MCF 10A (cell line): ENCODE measurements around the gene TANC1. TPM values are rescaled to one million over a fixed set of nuclear protein-coding genes. Genes with fewer than 3 reads are reported as not detected.

Experiments
- BruUV-seq: library from RNA; stranded (reverse); fragments of 400-500 nt; replicated peaks from 2 replicates; lab custom pipeline; 2021; lab: Mats Ljungman, UMichigan
- CTCF ChIA-PET: fragments of 300-600 bp; sonication (Branson Sonifier 250); formaldehyde crosslinking; extraction: SDS; loops from one replicate; lab custom pipeline; 2021; ENCODE audit warnings: antibody characterized with exemption, inconsistent platforms; lab: Yijun Ruan, JAX
- POLR2A ChIA-PET: fragments of 300-600, 350-650 bp; sonication (Branson Sonifier 250); formaldehyde crosslinking; extraction: SDS; loops from one replicate; lab custom pipeline; 2020; ENCODE audit warnings: antibody characterized with exemption, inconsistent platforms; lab: Yijun Ruan, JAX
- DNase-seq: peaks from one replicate; pipeline ENCODE4 v3.0.0-alpha.2; 2018; ENCODE audit not compliant: unreplicated experiment
- H3K27ac Mint-ChIP-seq: one replicate; pipeline ENCODE4 v1.8.0; 2022; ENCODE audit warnings: mild to moderate bottlenecking, low read depth, mixed read lengths; ENCODE audit not compliant: unreplicated experiment
- H3K27me3 Mint-ChIP-seq: one replicate; pipeline ENCODE4 v1.8.0; 2022; ENCODE audit warnings: mixed read lengths; ENCODE audit not compliant: insufficient read depth, unreplicated experiment
- H3K36me3 Mint-ChIP-seq: one replicate; pipeline ENCODE4 v1.8.0; 2022; ENCODE audit warnings: mild to moderate bottlenecking, moderate library complexity, mixed read lengths; ENCODE audit not compliant: insufficient read depth, unreplicated experiment
- H3K4me1 Mint-ChIP-seq: one replicate; pipeline ENCODE4 v1.8.0; 2022; ENCODE audit warnings: mixed read lengths; ENCODE audit not compliant: insufficient read depth, unreplicated experiment
- H3K4me3 Mint-ChIP-seq: one replicate; pipeline ENCODE4 v1.8.0; 2022; ENCODE audit warnings: mild to moderate bottlenecking, moderate library complexity, mixed read lengths; ENCODE audit not compliant: unreplicated experiment
- H3K9me3 Mint-ChIP-seq: one replicate; pipeline ENCODE4 v1.8.0; 2022; ENCODE audit warnings: mixed read lengths; ENCODE audit not compliant: unreplicated experiment
- intact Hi-C: fragments of 100-400 bp; cut with micrococcal nuclease; formaldehyde crosslinking; loops from 2 replicates; pipeline ENCODE4 v1.14.1; 2022
- total RNA-seq: library from RNA; stranded (reverse); gene quantifications from 2 replicates; pipeline ENCODE4 v1.2.3, GENCODE V29; 2022
- TF ChIP-seq, protein P1 (sequence below): fragments of 200-600 bp; IDR thresholded peaks from one replicate; pipeline ENCODE4 v1.8.0; 2022; ENCODE audit warnings: antibody characterized with exemption, mild to moderate bottlenecking; ENCODE audit not compliant: unreplicated experiment

TANC1 gene
- total RNA-seq, 1 experiment from 2014 or later, result 35.3 TPM

DNA sequence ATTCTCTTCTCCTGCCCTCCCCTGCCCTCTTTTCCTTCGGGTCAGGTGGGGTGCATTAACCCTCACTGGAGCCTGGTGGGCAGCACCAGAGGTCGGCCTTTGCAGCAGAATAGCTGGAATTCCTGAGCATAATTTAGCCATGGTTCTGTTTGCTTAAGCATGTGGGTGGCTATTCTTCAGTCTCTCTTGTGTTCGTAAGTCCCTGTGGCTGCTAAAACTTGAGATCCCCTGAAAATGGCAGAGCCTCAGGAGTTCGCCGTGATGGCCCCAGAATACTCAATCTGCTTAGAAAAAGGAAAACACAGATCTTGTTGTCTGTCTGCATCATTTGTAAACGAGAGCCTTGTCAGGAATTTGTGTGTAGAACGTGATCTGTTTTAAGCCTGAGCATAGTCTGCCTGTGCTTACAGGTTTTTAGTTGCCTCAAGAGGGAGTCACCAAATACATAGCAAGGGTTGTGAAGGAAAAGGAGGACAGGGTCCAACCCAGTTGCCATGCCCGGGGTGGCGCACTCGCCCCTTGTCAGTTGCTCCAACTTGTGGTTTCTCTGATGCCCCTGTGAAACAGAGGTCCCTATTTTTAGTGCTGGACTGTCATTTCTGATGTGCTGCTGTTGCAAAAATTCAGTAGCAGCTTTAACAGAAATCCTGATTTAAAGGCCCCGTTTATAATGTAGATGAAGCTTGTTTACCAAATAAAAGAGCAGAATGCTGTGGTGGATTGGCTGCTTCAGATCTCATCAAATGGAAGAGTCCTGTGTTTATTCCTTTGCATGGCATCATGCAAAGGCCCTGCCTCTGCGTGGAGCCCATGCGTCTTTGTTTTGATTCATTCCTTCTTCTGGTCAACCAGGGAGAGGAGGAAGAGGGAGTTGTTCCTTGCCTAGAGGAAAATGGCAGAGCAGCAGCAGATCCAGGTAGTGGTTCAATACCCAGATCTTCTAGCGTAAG is 243.3 kb downstream of the TANC1 start:
- no peak overlapping the region for H3K27ac Mint-ChIP-seq
- H3K27me3 Mint-ChIP-seq, result no peaks in the 10 kb centered on the region
- no peak for DNase-seq
- no peaks in the 10 kb centered on the region for H3K9me3 Mint-ChIP-seq
- TF ChIP-seq, protein P1, sequence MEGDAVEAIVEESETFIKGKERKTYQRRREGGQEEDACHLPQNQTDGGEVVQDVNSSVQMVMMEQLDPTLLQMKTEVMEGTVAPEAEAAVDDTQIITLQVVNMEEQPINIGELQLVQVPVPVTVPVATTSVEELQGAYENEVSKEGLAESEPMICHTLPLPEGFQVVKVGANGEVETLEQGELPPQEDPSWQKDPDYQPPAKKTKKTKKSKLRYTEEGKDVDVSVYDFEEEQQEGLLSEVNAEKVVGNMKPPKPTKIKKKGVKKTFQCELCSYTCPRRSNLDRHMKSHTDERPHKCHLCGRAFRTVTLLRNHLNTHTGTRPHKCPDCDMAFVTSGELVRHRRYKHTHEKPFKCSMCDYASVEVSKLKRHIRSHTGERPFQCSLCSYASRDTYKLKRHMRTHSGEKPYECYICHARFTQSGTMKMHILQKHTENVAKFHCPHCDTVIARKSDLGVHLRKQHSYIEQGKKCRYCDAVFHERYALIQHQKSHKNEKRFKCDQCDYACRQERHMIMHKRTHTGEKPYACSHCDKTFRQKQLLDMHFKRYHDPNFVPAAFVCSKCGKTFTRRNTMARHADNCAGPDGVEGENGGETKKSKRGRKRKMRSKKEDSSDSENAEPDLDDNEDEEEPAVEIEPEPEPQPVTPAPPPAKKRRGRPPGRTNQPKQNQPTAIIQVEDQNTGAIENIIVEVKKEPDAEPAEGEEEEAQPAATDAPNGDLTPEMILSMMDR, result no peak
- H3K4me3 Mint-ChIP-seq, result no peak overlapping the region
- peaks cover 59% of the 10 kb centered on the region for H3K36me3 Mint-ChIP-seq
- intact Hi-C loops, result no loop called here
- BruUV-seq, result no TSS peak
- ChIA-PET CTCF (interaction anchor here (0.5 to 0.7 kb wide), 3 partner anchors 18 to 245 kb away, joined by 3 to 5 read pairs (median 3); no protein-coding TSS in a partner anchor), POLR2A (no interaction called here)
- H3K4me1 Mint-ChIP-seq, result no peaks in the 10 kb centered on the region

DNA sequence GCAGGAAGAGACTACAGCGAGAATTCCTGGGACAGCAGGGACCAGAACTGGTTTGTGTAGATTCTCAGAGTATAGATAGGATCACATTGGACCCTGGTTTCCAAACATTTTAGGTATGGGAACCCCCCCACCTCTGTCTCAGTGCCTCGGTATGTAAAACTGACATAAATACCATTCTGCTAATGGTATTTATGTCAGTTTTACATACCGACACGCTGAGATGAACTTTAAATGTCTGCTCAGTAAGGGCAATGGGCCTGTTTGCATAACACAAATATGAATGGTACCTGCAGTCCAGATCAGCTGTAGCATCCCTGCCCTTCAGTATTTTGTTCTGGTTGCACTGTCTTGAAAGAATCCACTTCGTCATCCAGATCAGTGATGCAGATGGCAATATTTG is 244.9 kb downstream of the TANC1 start:
- BruUV-seq, result no TSS peak
- no peaks in the 10 kb centered on the region for H3K27me3 Mint-ChIP-seq
- POLR2A ChIA-PET, result no interaction called here
- DNase-seq, result no peak
- H3K4me3 Mint-ChIP-seq, result no peak overlapping the region
- CTCF ChIA-PET, result interaction anchor here (0.5 kb wide), 1 partner anchor 243 kb away, joined by 3 read pairs; no protein-coding TSS in a partner anchor
- peaks cover 53% of the 10 kb centered on the region for H3K36me3 Mint-ChIP-seq
- TF ChIP-seq, protein P1, result no peak
- H3K27ac Mint-ChIP-seq, result no peak overlapping the region
- intact Hi-C loops, result no loop called here
- H3K9me3 Mint-ChIP-seq, result no peaks in the 10 kb centered on the region
- no peaks in the 10 kb centered on the region for H3K4me1 Mint-ChIP-seq

DNA sequence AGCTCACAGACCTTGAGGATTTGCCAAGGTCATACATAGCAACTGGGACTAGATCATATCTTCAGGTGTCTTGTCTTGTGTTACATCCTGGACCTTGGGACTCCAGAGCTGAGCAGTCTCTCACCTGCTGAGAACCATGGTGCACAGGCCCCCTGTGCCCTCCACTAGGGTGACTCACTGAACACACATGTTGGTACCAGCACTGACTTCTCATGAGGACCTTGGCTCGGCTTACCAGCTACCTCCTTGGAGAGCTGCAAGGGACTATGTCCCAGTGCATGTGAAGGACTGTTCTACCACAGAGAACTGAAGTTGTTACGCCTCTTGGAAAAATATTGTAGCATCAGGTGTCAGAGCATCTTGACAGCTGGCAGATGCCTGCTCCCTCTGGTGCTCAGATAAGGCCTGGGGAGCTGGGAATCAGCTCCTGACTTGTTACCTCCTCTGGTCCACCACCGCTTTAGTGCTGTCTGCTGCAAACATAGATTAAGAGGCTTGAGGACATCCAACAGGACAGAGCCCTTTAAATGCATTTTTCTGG is 246.0 kb downstream of the TANC1 start:
- peaks cover 64% of the 10 kb centered on the region for H3K36me3 Mint-ChIP-seq
- no peak overlapping the region for H3K27ac Mint-ChIP-seq
- intact Hi-C loops, result no loop called here
- no TSS peak for BruUV-seq
- TF ChIP-seq, protein P1, result no peak
- H3K4me3 Mint-ChIP-seq, result no peak overlapping the region
- DNase-seq, result no peak
- ChIA-PET POLR2A (interaction anchor here (0.5 kb wide), 1 partner anchor 167 kb away, joined by 3 read pairs; no protein-coding TSS in a partner anchor), CTCF (interaction anchor here (0.6 to 1.5 kb wide), 3 partner anchors 30 to 515 kb away, joined by 3 to 5 read pairs (median 3); no protein-coding TSS in a partner anchor)
- no peaks in the 10 kb centered on the region for H3K9me3 Mint-ChIP-seq
- no peaks in the 10 kb centered on the region for H3K27me3 Mint-ChIP-seq
- no peaks in the 10 kb centered on the region for H3K4me1 Mint-ChIP-seq

DNA sequence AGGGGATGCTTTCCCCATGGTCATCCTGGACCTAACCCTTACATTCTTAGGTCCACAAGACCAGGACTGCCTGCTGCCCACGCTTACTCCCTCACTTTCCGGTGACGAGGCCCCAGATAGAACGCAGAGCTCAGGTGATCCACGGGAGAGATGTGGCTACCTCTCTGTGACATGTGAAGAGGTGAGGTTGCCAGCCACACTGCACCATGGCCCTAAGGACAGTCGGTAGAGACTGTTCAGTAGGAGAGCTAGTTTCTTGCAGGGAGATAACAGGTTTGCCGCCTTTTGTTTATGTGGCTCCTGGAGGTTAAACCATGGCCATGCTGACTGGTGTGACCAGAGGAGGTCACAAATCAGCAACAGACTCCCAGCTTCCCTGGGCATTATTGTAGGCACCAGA is 246.7 kb downstream of the TANC1 start:
- Mint-ChIP-seq H3K4me1 (no peaks in the 10 kb centered on the region), H3K4me3 (no peak overlapping the region), H3K27me3 (no peaks in the 10 kb centered on the region), H3K27ac (no peak overlapping the region), H3K9me3 (no peaks in the 10 kb centered on the region), H3K36me3 (peaks cover 63% of the 10 kb centered on the region)
- BruUV-seq, result no TSS peak
- CTCF ChIA-PET, result interaction anchor here (0.5 to 1.5 kb wide), 2 partner anchors 19 to 96 kb away, joined by 3 to 5 read pairs; no protein-coding TSS in a partner anchor
- no peak for DNase-seq
- intact Hi-C loops, result no loop called here
- TF ChIP-seq, protein P1, result no peak
- POLR2A ChIA-PET, result interaction anchor here (0.6 kb wide), 1 partner anchor 14 kb away, joined by 3 read pairs; no protein-coding TSS in a partner anchor
